ENCODE results near the gene RGS19. TPM values are rescaled to one million over a fixed set of nuclear protein-coding genes. Genes with fewer than 3 reads are reported as not detected.

Gene RGS19
- total RNA-seq, 2 donors from 2014 or later = 38.1 to 40.0 TPM

DNA sequence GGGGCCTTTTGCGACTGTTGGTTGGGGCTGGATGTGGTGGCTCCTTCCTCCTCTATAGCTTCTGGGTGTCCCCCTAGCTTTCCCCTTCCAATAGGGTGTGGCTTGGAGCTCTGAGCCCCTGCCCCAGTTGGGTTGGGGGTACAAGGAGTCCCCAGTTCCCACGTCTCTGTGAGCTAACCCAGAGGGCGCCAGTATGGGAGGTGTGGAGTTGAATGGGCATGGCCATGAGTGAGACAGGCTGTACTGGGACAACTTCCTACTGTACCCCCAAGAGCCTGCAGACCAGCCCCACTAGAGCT is 42.2 kb downstream of the RGS19 start:
- peaks cover 67% of the 10 kb centered on the region for H3K4me1 Mint-ChIP-seq (ENCODE audit: low read depth)
- H3K36me3 Mint-ChIP-seq (ENCODE audit: insufficient read depth in 2 of 2) = peaks cover 0 to 2% of the 10 kb centered on the region in 2 donors
- H3K9me3 Mint-ChIP-seq = no peaks in the 10 kb centered on the region
- ATAC-seq (replicated peaks in 1 of 2) (no peak), DNase-seq (no peak)
- peak overlapping the region; percentile 81 for H3K27ac Mint-ChIP-seq
- no peaks in the 10 kb centered on the region for H3K27me3 Mint-ChIP-seq (ENCODE audit: low read depth)
- peak overlapping the region; percentile 80 to 88 for H3K4me3 Mint-ChIP-seq

DNA sequence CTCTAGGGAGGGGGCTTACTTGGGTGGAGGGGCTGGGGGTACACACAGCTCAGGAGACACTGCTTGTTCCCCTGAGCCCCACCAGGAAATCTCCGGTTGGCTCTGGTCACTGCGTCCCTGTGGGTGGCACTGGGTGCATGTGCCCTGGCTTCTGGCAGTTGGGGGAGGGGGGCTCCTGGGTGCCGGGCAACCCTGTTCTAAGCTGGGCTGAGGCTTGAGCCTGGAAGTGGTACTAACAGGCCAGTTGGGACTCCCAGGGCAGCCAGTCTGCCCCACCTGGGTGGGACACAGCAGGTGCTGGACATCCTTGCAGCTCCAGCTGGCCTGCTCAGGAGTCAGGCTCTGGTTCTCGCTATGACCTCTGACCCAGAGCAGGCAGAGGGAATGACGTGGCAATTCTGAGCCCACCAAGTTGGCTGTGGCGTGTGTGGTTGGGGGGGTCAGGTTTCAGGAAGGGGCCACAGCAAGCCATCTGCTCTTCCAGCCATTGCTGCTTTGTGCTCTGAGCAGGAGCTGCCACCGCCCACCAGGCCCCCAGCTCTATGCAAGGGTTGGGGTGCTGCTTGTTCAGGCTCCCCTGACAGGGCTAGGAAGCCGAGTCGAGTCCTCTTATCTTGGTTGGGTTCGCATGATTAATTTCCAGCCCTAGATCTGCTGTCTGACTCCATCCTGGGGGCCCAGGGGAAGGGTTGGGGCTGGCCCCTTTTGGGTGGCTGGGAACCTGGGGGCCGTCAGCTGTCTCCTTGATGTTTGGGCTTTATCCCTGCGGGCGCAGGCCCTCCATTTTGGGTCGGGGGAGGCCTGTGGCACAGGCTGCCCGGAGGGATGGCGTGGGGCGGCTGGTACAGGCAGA is 42.7 kb downstream of the RGS19 start:
- no peaks in the 10 kb centered on the region for H3K27me3 Mint-ChIP-seq (ENCODE audit: low read depth)
- peak; percentile 16 to 28 for ATAC-seq (replicated peaks in 1 of 2)
- peak; percentile 64 to 75 for DNase-seq
- peaks cover 0 to 2% of the 10 kb centered on the region in 2 donors for H3K36me3 Mint-ChIP-seq (ENCODE audit: insufficient read depth in 2 of 2)
- peaks cover 67% of the 10 kb centered on the region for H3K4me1 Mint-ChIP-seq (ENCODE audit: low read depth)
- H3K4me3 Mint-ChIP-seq = peak overlapping the region; percentile 80 to 88
- H3K27ac Mint-ChIP-seq = peak overlapping the region; percentile 81
- H3K9me3 Mint-ChIP-seq = no peaks in the 10 kb centered on the region

DNA sequence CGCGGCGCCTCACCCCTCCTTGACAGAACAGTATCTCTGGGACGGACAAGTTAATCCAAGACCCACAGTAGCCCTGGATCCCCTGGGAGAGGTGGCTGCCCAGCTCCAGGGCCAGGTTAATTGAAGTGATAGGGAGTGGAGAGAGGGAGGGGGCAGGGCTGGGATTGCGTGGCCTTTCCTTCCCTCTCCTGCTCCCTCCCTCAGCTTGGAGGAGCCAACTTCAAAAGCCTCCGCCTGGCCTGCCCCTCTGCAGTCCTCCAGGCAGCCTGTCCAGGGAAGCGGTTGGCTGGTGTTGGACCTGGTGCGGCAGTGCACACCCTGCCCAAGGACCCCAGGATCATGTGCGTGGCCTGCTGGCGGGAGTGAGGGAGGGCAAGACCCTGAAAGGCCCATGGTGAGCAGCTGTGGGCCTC is 43.4 kb downstream of the RGS19 start, which contains the start of gene C20orf204:
TSS of gene C20orf204 (plus strand) at position 250 of the 413 bp plus-strand sequence. CDS start at position 392, 142 bp downstream.
- no peaks in the 10 kb centered on the region for H3K9me3 Mint-ChIP-seq
- peak within 1 kb of the TSS; percentile 81 for H3K27ac Mint-ChIP-seq
- H3K27me3 Mint-ChIP-seq (ENCODE audit: low read depth) = no peaks in the 10 kb centered on the region
- DNase-seq = no peak
- no peak for ATAC-seq (replicated peaks in 1 of 2)
- H3K4me1 Mint-ChIP-seq (ENCODE audit: low read depth) = peaks cover 63% of the 10 kb centered on the region
- peaks cover 0 to 5% of the 10 kb centered on the region in 2 donors for H3K36me3 Mint-ChIP-seq (ENCODE audit: insufficient read depth in 2 of 2)
- peak within 1 kb of the TSS; percentile 85 to 88 for H3K4me3 Mint-ChIP-seq

DNA sequence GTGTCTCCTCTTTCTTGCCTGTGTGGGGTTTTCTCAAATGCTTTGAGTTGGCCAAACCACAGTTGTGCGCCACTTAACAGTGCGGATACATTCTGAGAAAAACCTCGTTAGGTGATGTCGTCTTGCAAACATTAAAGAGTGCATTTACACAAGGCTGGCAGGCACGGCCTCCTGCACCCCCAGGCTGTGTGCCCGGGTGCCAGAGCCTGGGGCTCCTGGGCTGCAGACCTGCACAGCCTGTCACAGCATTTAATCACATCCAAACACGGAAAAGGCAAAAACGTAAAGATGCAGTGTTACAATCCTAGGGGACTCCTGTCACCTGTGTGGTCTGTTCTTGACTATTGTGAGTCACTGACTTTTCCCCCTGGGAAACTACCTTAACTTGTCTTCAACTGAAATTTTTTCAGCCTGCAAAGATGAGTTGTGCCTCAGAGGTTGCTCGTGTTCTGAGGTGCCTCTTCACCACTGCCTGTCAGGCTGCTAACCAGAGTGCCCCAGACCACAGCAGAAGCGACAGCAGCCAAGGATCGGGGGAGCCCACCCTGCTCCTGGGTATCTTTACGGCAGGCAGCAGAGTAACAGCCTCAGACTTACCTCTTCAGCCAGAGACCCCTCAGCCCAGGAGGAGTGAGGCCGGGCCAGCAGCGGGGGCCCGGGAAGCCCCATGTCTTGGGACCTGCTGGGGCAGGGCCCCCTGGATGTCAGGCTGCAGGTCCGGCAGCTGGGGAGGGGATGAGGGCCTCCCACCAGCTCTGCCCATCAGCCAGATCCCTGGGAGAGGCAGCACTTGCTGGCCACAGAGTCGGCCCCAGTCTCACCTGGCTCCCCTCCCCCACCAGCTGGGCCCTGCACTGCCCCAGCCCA is 44.0 kb downstream of the RGS19 start:
- Mint-ChIP-seq H3K27ac (peak overlapping the region; percentile 80), H3K36me3 (ENCODE audit: insufficient read depth in 2 of 2) (peaks cover 0 to 5% of the 10 kb centered on the region in 2 donors), H3K9me3 (no peaks in the 10 kb centered on the region), H3K4me1 (ENCODE audit: low read depth) (peaks cover 60% of the 10 kb centered on the region), H3K4me3 (peak overlapping the region; percentile 85 to 88), H3K27me3 (ENCODE audit: low read depth) (no peaks in the 10 kb centered on the region)
- DNase-seq (peak; percentile 74 to 80), ATAC-seq (replicated peaks in 1 of 2) (peak; percentile 57 to 62)

DNA sequence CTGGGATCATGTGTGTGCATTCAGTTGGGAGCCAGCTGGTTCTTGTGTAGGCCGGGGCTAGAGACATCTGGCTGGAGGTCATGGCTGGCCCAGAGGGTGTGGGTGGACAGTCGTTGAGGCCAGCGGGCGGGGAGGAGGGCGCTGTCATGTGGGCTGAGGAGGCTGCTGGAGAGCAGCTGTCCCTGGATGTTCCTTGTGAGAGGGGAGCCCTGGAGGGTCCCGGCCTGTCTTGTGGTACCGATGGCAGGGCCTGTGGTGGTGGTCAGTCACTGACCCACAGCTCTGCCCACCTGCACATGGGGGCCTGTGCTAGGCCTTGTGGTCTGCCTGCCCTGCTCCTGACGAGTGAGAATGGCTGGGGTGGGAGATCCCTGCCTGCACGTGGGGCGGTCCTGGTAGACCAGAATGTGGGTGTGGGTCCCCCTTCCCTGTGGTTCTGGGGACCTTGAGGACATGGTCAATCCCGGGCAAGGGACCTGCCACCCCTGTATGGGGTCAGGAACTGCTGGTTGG is 45.3 kb downstream of the RGS19 start:
- Mint-ChIP-seq H3K9me3 (no peaks in the 10 kb centered on the region), H3K36me3 (ENCODE audit: insufficient read depth in 2 of 2) (peaks cover 0 to 14% of the 10 kb centered on the region in 2 donors), H3K27ac (peak overlapping the region; percentile 74), H3K27me3 (ENCODE audit: low read depth) (no peaks in the 10 kb centered on the region), H3K4me1 (ENCODE audit: low read depth) (peaks cover 50% of the 10 kb centered on the region), H3K4me3 (peak overlapping the region; percentile 85 to 88)
- DNase-seq = no peak
- ATAC-seq (replicated peaks in 1 of 2) = no peak

DNA sequence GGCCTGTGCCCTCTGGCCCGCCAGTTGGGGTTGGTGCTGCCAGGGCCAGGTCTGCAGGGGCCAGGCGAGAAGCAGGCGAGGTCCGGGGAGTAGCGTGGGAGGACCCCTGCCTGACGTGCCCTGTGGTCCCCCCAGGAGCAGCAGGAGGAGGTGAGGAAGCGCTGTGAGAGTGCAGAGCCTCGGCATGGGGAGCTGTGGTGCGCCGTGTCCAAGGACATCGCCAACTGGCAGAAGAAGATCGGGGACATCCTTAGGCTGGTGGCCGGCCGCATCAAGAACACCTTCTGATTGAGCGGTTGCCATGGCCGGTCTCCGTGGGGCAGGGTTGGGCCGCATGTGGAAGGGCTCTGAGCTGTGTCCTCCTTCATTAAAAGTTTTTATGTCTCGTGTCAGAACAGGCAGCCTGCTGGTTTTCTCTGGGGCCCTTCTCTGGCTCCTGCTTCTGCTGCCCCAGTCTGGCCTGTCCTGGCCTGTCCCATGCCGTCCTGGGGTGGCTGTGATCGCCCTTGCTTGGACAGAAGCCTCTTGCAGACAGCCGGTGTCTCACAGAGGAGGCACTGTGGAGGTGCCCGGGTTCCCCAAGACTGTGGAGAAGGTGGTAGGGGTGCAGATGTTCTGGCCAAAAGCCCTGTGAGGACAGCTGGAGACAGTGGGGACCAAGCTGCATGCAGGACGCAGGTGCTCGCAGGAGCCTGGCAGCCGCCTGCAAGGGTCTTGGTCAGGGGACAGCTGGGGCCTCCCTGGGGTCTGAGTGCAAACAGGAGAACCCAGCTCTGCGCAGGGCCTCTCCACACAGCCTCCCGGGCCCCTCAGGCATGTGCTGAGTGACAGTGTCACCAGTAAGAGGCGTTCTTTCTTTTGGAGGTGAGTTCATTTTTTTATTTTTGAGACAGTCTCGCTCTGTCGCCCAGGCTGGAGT is 46.4 kb downstream of the RGS19 start:
- no peaks in the 10 kb centered on the region for H3K9me3 Mint-ChIP-seq
- DNase-seq (no peak), ATAC-seq (replicated peaks in 1 of 2) (no peak)
- no peak overlapping the region for H3K4me3 Mint-ChIP-seq
- no peak overlapping the region for H3K27ac Mint-ChIP-seq
- peaks cover 49% of the 10 kb centered on the region for H3K4me1 Mint-ChIP-seq (ENCODE audit: low read depth)
- H3K36me3 Mint-ChIP-seq (ENCODE audit: insufficient read depth in 2 of 2) = peaks cover 0 to 17% of the 10 kb centered on the region in 2 donors
- no peaks in the 10 kb centered on the region for H3K27me3 Mint-ChIP-seq (ENCODE audit: low read depth)

DNA sequence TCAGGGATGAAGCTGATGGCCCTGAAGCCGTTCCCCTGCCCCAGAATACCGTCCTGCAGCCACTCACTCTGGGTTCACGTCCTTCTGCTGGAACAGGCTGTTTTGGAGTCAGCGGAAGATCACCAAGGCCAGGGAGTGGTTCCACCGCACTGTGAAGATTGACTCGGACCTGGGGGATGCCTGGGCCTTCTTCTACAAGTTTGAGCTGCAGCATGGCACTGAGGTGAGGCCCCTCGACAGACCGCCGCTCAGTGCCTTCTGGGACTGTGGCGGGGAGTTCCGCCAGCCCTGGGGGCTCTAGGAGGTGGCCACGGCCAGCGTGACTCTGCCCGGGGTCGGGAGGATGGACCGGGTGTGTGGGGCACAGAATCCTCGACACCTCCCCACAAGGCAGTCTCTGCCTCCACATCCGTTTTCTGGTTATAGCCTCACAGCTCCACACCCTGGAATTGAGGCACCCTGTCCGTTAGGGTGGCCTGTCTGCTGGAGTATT is 47.5 kb downstream of the RGS19 start:
- ATAC-seq (replicated peaks in 1 of 2) = no peak
- DNase-seq = no peak
- H3K27me3 Mint-ChIP-seq (ENCODE audit: low read depth) = no peaks in the 10 kb centered on the region
- peaks cover 38% of the 10 kb centered on the region for H3K4me1 Mint-ChIP-seq (ENCODE audit: low read depth)
- H3K9me3 Mint-ChIP-seq = no peaks in the 10 kb centered on the region
- H3K4me3 Mint-ChIP-seq = no peak overlapping the region
- peaks cover 1 to 19% of the 10 kb centered on the region in 2 donors for H3K36me3 Mint-ChIP-seq (ENCODE audit: insufficient read depth in 2 of 2)
- H3K27ac Mint-ChIP-seq = no peak overlapping the region

DNA sequence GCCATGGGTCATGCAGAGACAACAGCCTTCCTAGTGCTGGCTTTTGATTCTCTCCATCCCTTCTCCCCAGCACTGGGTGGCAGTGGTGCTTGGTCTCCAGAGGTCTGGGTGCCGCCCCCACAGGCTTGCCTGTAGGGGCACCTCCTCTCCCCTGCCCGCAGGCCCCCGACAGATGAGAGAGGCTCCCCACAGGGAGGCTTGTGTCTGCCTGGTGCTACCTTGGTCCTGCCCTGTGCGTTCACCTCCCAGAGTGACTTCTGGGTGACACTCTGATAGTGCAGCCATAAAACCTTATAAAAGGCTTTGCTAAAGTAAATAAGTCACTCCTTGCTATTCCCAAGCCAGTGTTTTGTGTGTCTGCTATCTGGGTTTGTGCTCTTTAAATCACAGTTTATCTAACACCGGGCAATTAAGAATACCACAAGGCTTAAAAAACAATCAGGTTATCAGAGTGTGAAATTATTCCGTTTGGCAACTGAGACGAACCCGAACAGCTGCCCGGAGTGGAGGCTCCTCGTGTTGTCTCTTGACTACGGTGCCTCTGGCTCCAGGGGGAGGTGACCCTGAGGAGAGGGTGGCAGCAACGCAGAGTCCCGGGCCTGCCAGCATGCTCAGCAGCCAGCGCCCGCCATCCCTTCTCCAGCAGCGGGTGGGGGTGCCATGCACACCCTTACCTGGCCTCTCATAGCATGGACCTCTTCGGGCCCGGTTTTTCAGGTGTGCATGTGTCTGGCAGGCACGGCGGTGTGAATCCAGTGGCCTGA is 48.8 kb downstream of the RGS19 start:
- ATAC-seq (replicated peaks in 1 of 2) = no peak
- peaks cover 25% of the 10 kb centered on the region for H3K4me1 Mint-ChIP-seq (ENCODE audit: low read depth)
- no peaks in the 10 kb centered on the region for H3K9me3 Mint-ChIP-seq
- peaks cover 5 to 19% of the 10 kb centered on the region in 2 donors for H3K36me3 Mint-ChIP-seq (ENCODE audit: insufficient read depth in 2 of 2)
- H3K4me3 Mint-ChIP-seq = no peak overlapping the region
- H3K27me3 Mint-ChIP-seq (ENCODE audit: low read depth) = no peaks in the 10 kb centered on the region
- H3K27ac Mint-ChIP-seq = no peak overlapping the region
- no peak for DNase-seq

DNA sequence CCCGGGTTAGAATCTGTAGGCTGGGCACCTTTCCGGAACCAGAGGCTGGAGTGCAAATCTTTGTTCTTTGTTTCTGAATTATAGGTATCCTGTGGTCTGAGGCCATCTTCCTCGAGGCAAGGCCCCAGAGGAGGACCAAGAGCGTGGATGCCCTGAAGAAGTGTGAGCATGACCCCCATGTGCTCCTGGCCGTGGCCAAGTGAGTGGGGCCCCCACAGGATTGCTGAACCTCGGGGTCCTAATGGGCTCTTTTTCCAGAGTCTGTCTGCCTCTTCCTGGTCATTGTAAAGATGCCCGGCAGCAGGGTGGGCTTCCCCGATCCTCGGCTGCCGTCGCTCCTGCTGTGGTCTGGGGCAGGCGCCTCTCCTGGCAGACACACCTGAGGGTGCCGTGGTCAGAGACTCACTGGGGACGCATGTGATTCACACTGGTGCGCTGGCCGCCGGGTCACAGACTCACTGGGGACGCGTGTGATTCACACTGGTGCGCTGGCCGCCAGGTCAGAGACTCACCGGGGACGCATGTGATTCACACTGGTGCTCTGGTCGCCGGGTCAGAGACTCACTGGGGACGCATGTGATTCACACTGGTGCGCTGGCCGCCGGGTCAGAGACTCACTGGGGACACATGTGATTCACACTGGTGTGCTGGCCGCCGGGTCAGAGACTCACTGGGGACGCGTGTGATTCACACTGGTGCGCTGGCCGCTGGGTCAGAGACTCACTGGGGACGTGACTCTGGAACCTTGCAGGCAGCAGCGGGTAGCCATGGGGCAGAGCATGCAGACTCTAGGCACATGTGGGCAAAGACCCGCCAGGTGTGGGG is 49.8 kb downstream of the RGS19 start:
- H3K4me3 Mint-ChIP-seq = no peak overlapping the region
- H3K27me3 Mint-ChIP-seq (ENCODE audit: low read depth) = no peaks in the 10 kb centered on the region
- DNase-seq = no peak
- peaks cover 5 to 19% of the 10 kb centered on the region in 2 donors for H3K36me3 Mint-ChIP-seq (ENCODE audit: insufficient read depth in 2 of 2)
- no peak overlapping the region for H3K27ac Mint-ChIP-seq
- H3K9me3 Mint-ChIP-seq = no peaks in the 10 kb centered on the region
- peaks cover 15% of the 10 kb centered on the region for H3K4me1 Mint-ChIP-seq (ENCODE audit: low read depth)
- no peak for ATAC-seq (replicated peaks in 1 of 2)

DNA sequence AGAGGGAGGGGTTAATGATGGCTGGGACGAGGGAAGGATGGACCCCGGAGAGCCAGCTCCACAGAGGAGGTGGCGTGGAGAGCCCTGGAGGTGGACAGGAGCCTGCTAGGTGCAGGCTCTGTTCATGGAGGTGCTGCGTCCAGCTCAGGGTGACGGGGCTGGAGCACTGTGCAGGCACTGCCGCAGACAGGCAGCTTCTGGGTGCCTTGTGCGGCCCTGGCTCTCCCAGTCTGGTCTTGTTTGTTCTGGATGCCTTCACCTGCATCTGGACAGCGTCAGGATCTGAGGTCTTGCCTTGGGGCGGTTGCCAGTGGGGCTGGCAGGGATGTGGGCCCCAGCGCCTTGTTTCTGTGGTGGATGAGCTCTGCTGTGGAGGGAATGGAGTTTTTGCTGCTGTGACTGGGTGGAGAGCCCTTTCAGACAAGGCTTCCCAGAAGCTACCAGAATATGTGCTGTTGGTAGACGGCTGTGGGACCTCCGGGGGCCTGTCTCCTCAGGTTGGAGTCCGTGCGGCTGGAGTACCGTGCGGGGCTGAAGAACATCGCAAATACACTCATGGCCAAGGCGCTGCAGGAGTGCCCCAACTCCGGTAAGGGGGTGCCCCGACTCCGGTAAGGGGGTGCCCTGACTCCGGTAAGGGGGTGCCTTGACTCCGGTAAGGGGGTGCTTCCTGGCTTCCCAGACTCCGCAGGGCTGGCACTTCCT is 51.2 kb downstream of the RGS19 start:
- H3K4me1 Mint-ChIP-seq (ENCODE audit: low read depth) = peaks cover 4% of the 10 kb centered on the region
- H3K36me3 Mint-ChIP-seq (ENCODE audit: insufficient read depth in 2 of 2) = peaks cover 5 to 21% of the 10 kb centered on the region in 2 donors
- no peak overlapping the region for H3K27ac Mint-ChIP-seq
- H3K4me3 Mint-ChIP-seq = no peak overlapping the region
- H3K27me3 Mint-ChIP-seq (ENCODE audit: low read depth) = no peaks in the 10 kb centered on the region
- no peaks in the 10 kb centered on the region for H3K9me3 Mint-ChIP-seq
- ATAC-seq (replicated peaks in 1 of 2) (no peak), DNase-seq (no peak)
